HUES48 (cell line): Measurements from ENCODE around the gene DCLK1.

ENCODE experiments used
- H3K27ac ChIP-seq: one replicate; pipeline ENCODE4 v1.7.0; 2013; ENCODE audit warnings: low read depth, low read length, inconsistent platforms
- H3K27me3 ChIP-seq: 2 replicates; pipeline ENCODE4 v1.6.1; 2013; ENCODE audit warnings: mild to moderate bottlenecking, low read length; ENCODE audit not compliant: control insufficient read depth, insufficient read depth
- H3K36me3 ChIP-seq: 2 replicates; pipeline ENCODE4 v1.6.1; 2013; ENCODE audit warnings: low read length; ENCODE audit not compliant: control insufficient read depth, insufficient read depth
- H3K4me1 ChIP-seq: 2 replicates; pipeline ENCODE4 v1.6.1; 2013; ENCODE audit warnings: mild to moderate bottlenecking, low read length; ENCODE audit not compliant: control insufficient read depth, insufficient read depth
- H3K4me3 ChIP-seq: 2 replicates; pipeline ENCODE4 v1.5.1; 2013; ENCODE audit warnings: mild to moderate bottlenecking, low read depth, low read length
- H3K9ac ChIP-seq: 2 replicates; pipeline ENCODE4 v1.6.1; 2013; ENCODE audit warnings: mild to moderate bottlenecking, low read depth, low read length, moderate library complexity
- H3K9me3 ChIP-seq: 2 replicates; pipeline ENCODE4 v1.6.1; 2013; ENCODE audit warnings: low read length; ENCODE audit not compliant: control insufficient read depth, insufficient read depth

DCLK1 gene

GRCh38 chr13:35804901-35805300 lies 326.3 kb downstream of the DCLK1 start:
- H3K4me3 ChIP-seq: no peak overlapping the region
- no peaks in the 10 kb centered on the region for H3K4me1 ChIP-seq
- H3K9me3 ChIP-seq: no peaks in the 10 kb centered on the region
- no peak overlapping the region for H3K27ac ChIP-seq
- no peaks in the 10 kb centered on the region for H3K27me3 ChIP-seq
- no peak overlapping the region for H3K9ac ChIP-seq
- peaks cover 5% of the 10 kb centered on the region for H3K36me3 ChIP-seq

GRCh38 chr13:35797991-35798390 lies 333.2 kb downstream of the DCLK1 start:
- Histone ChIP-seq H3K27ac (no peak overlapping the region), H3K27me3 (no peaks in the 10 kb centered on the region), H3K4me1 (no peaks in the 10 kb centered on the region), H3K36me3 (peaks cover 6% of the 10 kb centered on the region; the same call in 1 of the 2 replicates), H3K9me3 (no peaks in the 10 kb centered on the region), H3K4me3 (no peak overlapping the region), H3K9ac (no peak overlapping the region)

GRCh38 chr13:35797244-35797643 lies 333.9 kb downstream of the DCLK1 start:
- no peaks in the 10 kb centered on the region for H3K27me3 ChIP-seq
- no peaks in the 10 kb centered on the region for H3K9me3 ChIP-seq
- H3K4me1 ChIP-seq: no peaks in the 10 kb centered on the region
- peaks cover 7% of the 10 kb centered on the region; the same call in 1 of the 2 replicates for H3K36me3 ChIP-seq
- H3K27ac ChIP-seq: no peak overlapping the region
- H3K9ac ChIP-seq: no peak overlapping the region
- H3K4me3 ChIP-seq: no peak overlapping the region

- H3K36me3 ChIP-seq: peaks cover 7% of the 10 kb centered on the region; the same call in 1 of the 2 replicates
- no peak overlapping the region for H3K9ac ChIP-seq
- H3K27ac ChIP-seq: no peak overlapping the region
- H3K4me1 ChIP-seq: no peaks in the 10 kb centered on the region
- H3K9me3 ChIP-seq: no peaks in the 10 kb centered on the region
- no peak overlapping the region for H3K4me3 ChIP-seq
- no peaks in the 10 kb centered on the region for H3K27me3 ChIP-seq
These were observed 334.6 kb downstream of the DCLK1 start for GRCh38 chr13:35796623-35797022.

GRCh38 chr13:35794734-35795389 lies 336.3 kb downstream of the DCLK1 start:
- no peak overlapping the region for H3K4me3 ChIP-seq
- no peak overlapping the region for H3K9ac ChIP-seq
- no peaks in the 10 kb centered on the region for H3K4me1 ChIP-seq
- H3K27ac ChIP-seq: no peak overlapping the region
- H3K36me3 ChIP-seq: peaks cover 7% of the 10 kb centered on the region; the same call in 1 of the 2 replicates
- no peaks in the 10 kb centered on the region for H3K9me3 ChIP-seq
- H3K27me3 ChIP-seq: no peaks in the 10 kb centered on the region

- H3K4me1 ChIP-seq: peaks cover 4% of the 10 kb centered on the region; the same call in 1 of the 2 replicates
- no peaks in the 10 kb centered on the region for H3K27me3 ChIP-seq
- no peak overlapping the region for H3K4me3 ChIP-seq
- H3K9ac ChIP-seq: no peak overlapping the region
- H3K27ac ChIP-seq: no peak overlapping the region
- H3K36me3 ChIP-seq: peaks cover 7% of the 10 kb centered on the region; the same call in 1 of the 2 replicates
- no peaks in the 10 kb centered on the region for H3K9me3 ChIP-seq
These were observed 337.4 kb downstream of the DCLK1 start for GRCh38 chr13:35793823-35794222.

GRCh38 chr13:35792911-35793310 lies 338.3 kb downstream of the DCLK1 start:
- Histone ChIP-seq H3K4me1 (peaks cover 7% of the 10 kb centered on the region; the same call in 1 of the 2 replicates), H3K9me3 (no peaks in the 10 kb centered on the region), H3K27me3 (no peaks in the 10 kb centered on the region), H3K4me3 (no peak overlapping the region), H3K27ac (no peak overlapping the region), H3K36me3 (peaks cover 7% of the 10 kb centered on the region; the same call in 1 of the 2 replicates), H3K9ac (no peak overlapping the region)

GRCh38 chr13:35792021-35792420 lies 339.2 kb downstream of the DCLK1 start:
- Histone ChIP-seq H3K4me1 (peaks cover 7% of the 10 kb centered on the region; the same call in 1 of the 2 replicates), H3K4me3 (no peak overlapping the region), H3K27ac (no peak overlapping the region), H3K9ac (no peak overlapping the region), H3K36me3 (peaks cover 7% of the 10 kb centered on the region; the same call in 1 of the 2 replicates), H3K9me3 (no peaks in the 10 kb centered on the region), H3K27me3 (no peaks in the 10 kb centered on the region)

GRCh38 chr13:35791184-35791851 lies 339.9 kb downstream of the DCLK1 start:
- Histone ChIP-seq H3K4me3 (no peak overlapping the region), H3K9me3 (no peaks in the 10 kb centered on the region), H3K27me3 (no peaks in the 10 kb centered on the region), H3K36me3 (peaks cover 7% of the 10 kb centered on the region; the same call in 1 of the 2 replicates), H3K9ac (no peak overlapping the region), H3K4me1 (peaks cover 7% of the 10 kb centered on the region; the same call in 1 of the 2 replicates), H3K27ac (no peak overlapping the region)

GRCh38 chr13:35789335-35790165 lies 341.6 kb downstream of the DCLK1 start:
- Histone ChIP-seq H3K27me3 (no peaks in the 10 kb centered on the region), H3K27ac (no peak overlapping the region), H3K9me3 (no peaks in the 10 kb centered on the region), H3K4me3 (no peak overlapping the region), H3K36me3 (peaks cover 7% of the 10 kb centered on the region; the same call in 1 of the 2 replicates), H3K9ac (no peak overlapping the region), H3K4me1 (peaks cover 7% of the 10 kb centered on the region; the same call in 1 of the 2 replicates)
